K562 (cell line): ENCODE results near the gene TNFAIP3. TPM values are rescaled to one million over a fixed set of nuclear protein-coding genes. Genes with fewer than 3 reads are reported as not detected.

Experiments used
- CBX1 ChIP-seq: sonication (generic); IDR thresholded peaks from 2 replicates; pipeline ENCODE4 v1.6.1; 2016; ENCODE audit warnings: antibody characterized with exemption, low read depth, mild to moderate bottlenecking
- EGR1 ChIP-seq: fragments of 450-650 bp; conservative IDR thresholded peaks from 2 replicates; pipeline ENCODE4 v1.6.1; 2017; ENCODE audit warnings: mild to moderate bottlenecking
- HIVEP1 ChIP-seq: fragments of 250-450 bp; sonication (Bioruptor Pico); IDR thresholded peaks from 2 replicates; pipeline ENCODE4 v1.4.0; 2020; ENCODE audit warnings: mild to moderate bottlenecking
- LCOR ChIP-seq: sonication (generic); formaldehyde crosslinking; IDR thresholded peaks from 2 replicates; pipeline ENCODE4 v1.8.0; 2022; ENCODE audit warnings: mild to moderate bottlenecking, missing genetic modification reagents
- NEUROD1 ChIP-seq: fragments of 150-350 bp; IDR thresholded peaks from 2 replicates; pipeline ENCODE4 v1.6.1; 2014; ENCODE audit warnings: borderline replicate concordance, low read length, low read depth; ENCODE audit not compliant: partially characterized antibody
- PYGO2 ChIP-seq: fragments of 450-650 bp; IDR thresholded peaks from 2 replicates; pipeline ENCODE4 v1.6.1; 2016; ENCODE audit warnings: mild to moderate bottlenecking, missing genetic modification characterization, moderate library complexity, missing compliant biosample characterization
- RAD21 ChIP-seq, 2 experiments: fragments of 250-450 bp in 1 of 2; fragments of 450-650 bp in 1 of 2; sonication (Bioruptor Pico) in 1 of 2; formaldehyde crosslinking in 1 of 2; IDR thresholded peaks in 1 of 2; conservative IDR thresholded peaks in 1 of 2; 2 replicates each; pipeline versions ENCODE4 v1.4.0 to v1.8.0; 2020 to 2022; ENCODE audit warnings: mild to moderate bottlenecking in 2 of 2, moderate library complexity in 1 of 2
- RREB1 ChIP-seq: fragments of 250-450 bp; sonication (Bioruptor Pico); IDR thresholded peaks from 2 replicates; pipeline ENCODE4 v1.4.0; 2020
- ZBTB8A ChIP-seq: fragments of 450-650 bp; IDR thresholded peaks from 2 replicates; pipeline ENCODE4 v1.6.1; 2018; ENCODE audit warnings: mild to moderate bottlenecking, moderate library complexity; ENCODE audit not compliant: partially characterized antibody
- ZNF23 ChIP-seq: fragments of 250-450 bp; sonication (Bioruptor Pico); IDR thresholded peaks from 2 replicates; pipeline ENCODE4 v1.4.0; 2020; ENCODE audit warnings: mild to moderate bottlenecking
- ZNF639 ChIP-seq, 2 experiments: fragments of 200-800 bp in 1 of 2; sonication (Bioruptor generic) in 1 of 2; sonication (generic) in 1 of 2; formaldehyde crosslinking in 1 of 2; IDR thresholded peaks in 1 of 2; conservative IDR thresholded peaks in 1 of 2; 2 replicates each; pipeline versions ENCODE4 v1.5.0 to v1.6.1; 2016 to 2020; ENCODE audit warnings: missing compliant biosample characterization in 1 of 2, missing genetic modification characterization in 1 of 2, missing genetic modification reagents in 1 of 2
- polyA plus RNA-seq, 8 experiments: library from polyadenylated mRNA; depleted of rRNA in 4 of 8; stranded (reverse) in 5 of 8; unstranded in 3 of 8; fragments of >200 nt; fragmentation: Nextera tagmentation in 2 of 8; fragmentation: Illumina TruSeq in 1 of 8; extraction: Ambion mirVana in 2 of 8; extraction: Trizol in 1 of 8; gene quantifications; 2 replicates each; pipeline versions ENCODE4 v1.2.1 to v1.2.3, GENCODE V29; 2011 to 2014; ENCODE audit warnings: inconsistent platforms in 1 of 8, missing spikeins in 1 of 8
- total RNA-seq, 7 experiments: library from RNA; depleted of rRNA in 6 of 7; stranded (reverse); fragments of >200 nt in 6 of 7; fragmentation: Illumina TruSeq in 2 of 7; extraction: Trizol in 2 of 7; gene quantifications; 2 replicates each; pipeline versions ENCODE4 v1.2.1 to v1.2.3, GENCODE V29; 2011 to 2021; ENCODE audit warnings: low replicate concordance in 1 of 7
- TF ChIP-seq, protein P1 (sequence below): sonication (generic); formaldehyde crosslinking; IDR thresholded peaks from 2 replicates; pipeline ENCODE4 v1.9.0; 2022; ENCODE audit warnings: mild to moderate bottlenecking, missing genetic modification reagents

The TNFAIP3 gene
- total and polyA plus RNA-seq, 9 of the 15 experiments (the other 6 are each of a cell fraction or from before 2014, with no cell fraction given): 0.79 to 17.0 (median 6.4) TPM

DNA sequence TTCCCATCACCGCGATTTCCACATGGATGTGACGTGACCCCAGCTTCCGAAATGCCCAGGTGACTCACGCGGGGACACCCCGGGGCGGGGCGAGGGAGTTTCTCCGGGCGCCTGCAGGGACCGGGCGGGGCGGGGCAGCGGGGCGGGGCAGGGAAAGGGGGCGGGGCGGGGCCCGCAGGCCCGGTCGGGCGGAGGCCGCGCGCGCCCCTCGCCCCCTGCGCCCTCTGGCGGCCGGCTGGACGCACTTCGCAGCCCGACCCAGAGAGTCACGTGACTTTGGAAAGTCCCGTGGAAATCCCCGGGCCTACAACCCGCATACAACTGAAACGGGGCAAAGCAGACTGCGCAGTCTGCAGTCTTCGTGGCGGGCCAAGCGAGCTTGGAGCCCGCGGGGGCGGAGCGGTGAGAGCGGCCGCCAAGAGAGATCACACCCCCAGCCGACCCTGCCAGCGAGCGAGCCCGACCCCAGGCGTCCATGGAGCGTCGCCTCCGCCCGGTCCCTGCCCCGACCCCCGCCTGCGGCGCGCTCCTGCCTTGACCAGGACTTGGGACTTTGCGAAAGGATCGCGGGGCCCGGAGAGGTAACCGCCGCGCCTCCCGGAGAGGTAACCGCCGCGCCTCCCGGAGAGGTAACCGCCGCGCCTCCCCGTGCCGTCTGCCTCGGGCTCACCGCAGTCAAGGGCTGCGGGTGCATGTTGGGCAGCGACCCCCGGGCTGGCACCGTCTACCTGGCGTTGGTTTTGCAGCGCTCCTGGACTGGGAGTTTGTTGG is at the start of gene TNFAIP3 (continued):
- TF ChIP-seq, protein P1, sequence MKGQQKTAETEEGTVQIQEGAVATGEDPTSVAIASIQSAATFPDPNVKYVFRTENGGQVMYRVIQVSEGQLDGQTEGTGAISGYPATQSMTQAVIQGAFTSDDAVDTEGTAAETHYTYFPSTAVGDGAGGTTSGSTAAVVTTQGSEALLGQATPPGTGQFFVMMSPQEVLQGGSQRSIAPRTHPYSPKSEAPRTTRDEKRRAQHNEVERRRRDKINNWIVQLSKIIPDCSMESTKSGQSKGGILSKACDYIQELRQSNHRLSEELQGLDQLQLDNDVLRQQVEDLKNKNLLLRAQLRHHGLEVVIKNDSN (CRISPR knock-in tag): peak; percentile 88
- no peak for TF ChIP-seq ZNF23 (CRISPR knock-in tag)
- TF ChIP-seq ZNF639 (CRISPR knock-in tag; conservative IDR thresholded peaks at IDR 0.05 in 1 of 2, IDR thresholded peaks at IDR 0.05 in 1 of 2): no peak
- TF ChIP-seq ZBTB8A: no peak
- peak; percentile 79; the same call in 1 of the 2 replicates for TF ChIP-seq RREB1 (CRISPR knock-in tag)
- TF ChIP-seq NEUROD1: peak; percentile 27
- TF ChIP-seq PYGO2 (tag): no peak
- TF ChIP-seq HIVEP1 (CRISPR knock-in tag): peak; percentile 50; the same call in 1 of the 2 replicates
- peak; percentile 84 to 88 for TF ChIP-seq RAD21 (CRISPR knock-in tag; conservative IDR thresholded peaks at IDR 0.05 in 1 of 2, IDR thresholded peaks at IDR 0.05 in 1 of 2)
- TF ChIP-seq EGR1: peak; percentile 22
- no peak for TF ChIP-seq CBX1
- peak; percentile 88; the same call in 1 of the 2 replicates for TF ChIP-seq LCOR (CRISPR knock-in tag)
